ENCODE measurements around the gene MRPL51.

The MRPL51 gene

DNA sequence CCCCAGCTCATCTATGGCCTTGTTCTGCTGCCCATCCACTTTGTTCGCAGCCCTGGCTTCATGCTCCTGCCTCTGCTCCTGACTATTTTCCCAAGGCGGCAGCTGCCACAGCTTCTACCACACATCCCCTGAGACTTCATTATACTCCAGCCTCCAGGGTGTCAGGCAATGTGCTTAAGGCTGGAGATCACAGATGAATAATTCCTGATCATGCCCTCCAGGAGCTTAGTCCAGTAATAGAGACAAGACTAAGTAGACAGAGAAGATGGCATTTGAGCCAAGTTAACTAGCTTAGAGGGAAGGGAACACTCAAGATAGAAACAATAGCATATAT lies 34.1 kb downstream of the MRPL51 start:
- FAIRE-seq = no peak

DNA sequence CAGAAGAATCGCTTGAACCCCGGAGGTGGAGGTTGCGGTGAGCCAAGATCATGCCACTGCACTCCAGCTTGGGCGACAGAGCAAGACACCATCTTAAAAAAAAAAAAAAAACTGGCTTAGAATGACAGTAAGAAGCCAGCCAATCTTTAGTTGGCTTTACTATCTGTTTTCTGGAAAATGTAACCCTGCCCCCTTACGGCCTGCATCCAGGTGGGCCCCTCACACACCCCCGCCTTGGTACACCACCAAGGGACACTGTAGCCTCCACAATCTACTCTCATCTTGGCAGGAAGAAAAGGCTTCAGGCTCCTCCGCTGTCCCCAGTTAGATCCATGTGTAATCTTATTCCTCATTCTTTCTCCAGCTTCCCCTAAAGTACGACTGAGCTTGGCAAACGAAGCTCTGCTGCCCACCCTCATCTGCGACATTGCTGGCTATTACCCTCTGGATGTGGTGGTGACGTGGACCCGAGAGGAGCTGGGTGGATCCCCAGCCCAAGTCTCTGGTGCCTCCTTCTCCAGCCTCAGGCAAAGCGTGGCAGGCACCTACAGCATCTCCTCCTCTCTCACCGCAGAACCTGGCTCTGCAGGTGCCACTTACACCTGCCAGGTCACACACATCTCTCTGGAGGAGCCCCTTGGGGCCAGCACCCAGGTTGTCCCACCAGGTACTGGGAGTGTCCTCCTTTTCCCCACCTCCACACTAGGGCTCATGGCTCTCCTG lies 34.6 kb downstream of the MRPL51 start:
- FAIRE-seq = no peak

DNA sequence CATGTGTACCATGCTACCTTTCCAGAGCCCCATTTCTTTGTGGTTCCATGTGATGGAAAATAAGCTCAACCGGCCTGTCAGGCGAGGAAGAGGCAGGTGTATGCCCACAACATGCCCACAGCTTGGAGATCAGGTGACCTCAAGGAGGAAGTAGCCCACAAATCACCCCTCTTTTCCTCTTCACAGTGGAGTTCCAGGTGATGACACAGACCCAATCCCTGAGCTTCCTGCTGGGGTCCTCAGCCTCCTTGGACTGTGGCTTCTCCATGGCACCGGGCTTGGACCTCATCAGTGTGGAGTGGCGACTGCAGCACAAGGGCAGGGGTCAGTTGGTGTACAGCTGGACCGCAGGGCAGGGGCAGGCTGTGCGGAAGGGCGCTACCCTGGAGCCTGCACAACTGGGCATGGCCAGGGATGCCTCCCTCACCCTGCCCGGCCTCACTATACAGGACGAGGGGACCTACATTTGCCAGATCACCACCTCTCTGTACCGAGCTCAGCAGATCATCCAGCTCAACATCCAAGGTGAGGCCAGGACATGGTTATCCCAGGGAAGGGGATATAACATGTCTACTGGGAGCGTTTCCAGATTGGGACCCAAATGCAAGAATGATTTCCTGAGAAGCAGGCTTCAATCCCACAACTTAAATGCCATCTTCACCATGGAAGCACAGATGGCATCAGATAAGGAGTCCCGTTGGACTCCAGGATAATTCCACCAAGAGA lies 35.7 kb downstream of the MRPL51 start:
- FAIRE-seq = no peak

DNA sequence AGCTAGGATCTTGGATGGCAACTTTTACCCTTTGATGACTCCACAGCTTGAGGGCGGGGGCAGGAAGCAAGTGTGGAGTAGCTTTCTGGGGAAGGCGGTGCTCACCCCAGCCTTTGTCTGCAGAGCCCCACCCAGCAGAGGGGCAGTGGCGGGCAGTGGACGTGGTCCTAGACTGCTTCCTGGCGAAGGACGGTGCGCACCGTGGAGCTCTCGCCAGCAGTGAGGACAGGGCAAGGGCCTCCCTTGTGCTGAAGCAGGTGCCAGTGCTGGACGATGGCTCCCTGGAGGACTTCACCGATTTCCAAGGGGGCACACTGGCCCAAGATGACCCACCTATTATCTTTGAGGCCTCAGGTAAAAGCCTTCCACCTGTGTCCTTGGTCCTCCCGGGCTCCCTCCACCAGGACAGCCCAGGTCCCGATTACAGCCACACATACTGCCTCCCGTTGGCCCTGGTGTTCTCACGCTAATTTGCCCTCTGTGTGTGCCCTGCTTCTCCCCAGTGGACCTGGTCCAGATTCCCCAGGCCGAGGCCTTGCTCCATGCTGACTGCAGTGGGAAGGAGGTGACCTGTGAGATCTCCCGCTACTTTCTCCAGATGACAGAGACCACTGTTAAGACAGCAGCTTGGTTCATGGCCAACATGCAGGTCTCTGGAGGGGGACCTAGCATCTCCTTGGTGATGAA lies 40.0 kb downstream of the MRPL51 start:
- no peak for FAIRE-seq

DNA sequence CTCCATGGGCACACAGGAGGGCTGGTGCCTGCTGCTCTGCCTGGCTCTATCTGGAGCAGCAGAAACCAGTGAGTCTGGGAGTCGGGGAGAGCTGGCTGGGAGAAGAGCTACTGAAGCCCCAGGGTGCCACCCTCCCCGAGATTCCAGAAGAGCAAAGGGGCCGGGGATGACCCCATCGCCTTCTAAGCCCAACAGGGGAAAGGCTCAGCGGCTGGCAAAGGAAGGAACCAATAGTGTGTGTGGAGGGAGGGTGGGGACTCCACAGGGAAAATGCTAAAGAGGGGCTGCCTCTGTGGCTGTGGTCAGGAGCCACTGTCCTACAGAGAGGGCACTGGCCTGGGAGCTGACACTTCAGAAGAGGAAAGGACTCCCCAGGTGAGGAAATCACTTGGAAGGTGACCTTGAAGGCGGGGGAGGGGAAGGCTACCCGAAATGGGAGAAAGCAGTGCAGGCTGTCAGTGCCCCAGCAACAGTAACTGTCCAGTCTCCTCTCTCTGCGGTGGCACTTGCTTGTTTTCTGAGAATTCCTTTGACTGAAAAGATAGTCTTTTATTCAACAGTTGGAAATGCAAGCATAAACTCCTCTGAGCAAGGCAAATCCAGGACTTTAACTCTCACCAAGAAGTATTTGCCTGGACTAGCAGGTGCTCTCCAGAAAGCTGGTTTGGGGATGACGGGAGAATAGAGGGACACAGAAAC lies 40.7 kb downstream of the MRPL51 start:
- FAIRE-seq = no peak

DNA sequence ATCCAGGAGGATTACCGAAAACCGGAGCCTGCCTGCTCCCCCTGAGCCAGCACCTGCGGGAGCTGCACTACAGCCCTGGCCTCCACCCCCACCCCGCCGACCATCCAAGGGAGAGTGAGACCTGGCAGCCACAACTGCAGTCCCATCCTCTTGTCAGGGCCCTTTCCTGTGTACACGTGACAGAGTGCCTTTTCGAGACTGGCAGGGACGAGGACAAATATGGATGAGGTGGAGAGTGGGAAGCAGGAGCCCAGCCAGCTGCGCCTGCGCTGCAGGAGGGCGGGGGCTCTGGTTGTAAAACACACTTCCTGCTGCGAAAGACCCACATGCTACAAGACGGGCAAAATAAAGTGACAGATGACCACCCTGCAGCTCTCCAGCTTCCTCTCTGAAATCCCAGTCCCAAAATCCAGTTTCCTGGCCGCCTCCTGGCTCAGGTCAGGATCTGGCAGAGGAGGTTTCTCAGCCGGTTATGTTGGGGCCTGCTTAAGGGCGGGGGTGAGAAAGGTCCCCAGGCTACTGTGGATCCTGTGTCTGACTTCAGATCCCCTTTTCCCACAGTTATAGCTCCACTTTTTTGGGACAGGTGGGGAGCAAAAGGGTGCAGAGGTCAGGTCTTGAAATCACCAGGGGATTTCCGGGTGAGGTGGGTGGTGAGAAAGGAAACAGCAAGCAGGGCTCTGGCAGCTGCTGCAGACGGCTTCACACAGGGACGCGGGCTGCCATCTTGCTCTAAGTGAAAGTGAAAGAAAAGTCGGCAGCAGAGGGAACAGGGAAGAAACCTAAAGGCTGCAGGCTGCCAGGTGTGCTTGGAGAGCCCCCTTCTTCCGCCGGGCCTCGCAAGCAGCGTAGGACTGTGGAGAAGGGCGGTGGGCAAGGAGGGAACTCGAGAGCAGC lies 41.5 kb downstream of the MRPL51 start, which contains the start of gene TAPBPL:
TSS of gene TAPBPL (plus strand) at position 695 of the 897 bp plus-strand sequence. CDS start 207 bp downstream, outside the sequence.
- peak; percentile 26 for FAIRE-seq

DNA sequence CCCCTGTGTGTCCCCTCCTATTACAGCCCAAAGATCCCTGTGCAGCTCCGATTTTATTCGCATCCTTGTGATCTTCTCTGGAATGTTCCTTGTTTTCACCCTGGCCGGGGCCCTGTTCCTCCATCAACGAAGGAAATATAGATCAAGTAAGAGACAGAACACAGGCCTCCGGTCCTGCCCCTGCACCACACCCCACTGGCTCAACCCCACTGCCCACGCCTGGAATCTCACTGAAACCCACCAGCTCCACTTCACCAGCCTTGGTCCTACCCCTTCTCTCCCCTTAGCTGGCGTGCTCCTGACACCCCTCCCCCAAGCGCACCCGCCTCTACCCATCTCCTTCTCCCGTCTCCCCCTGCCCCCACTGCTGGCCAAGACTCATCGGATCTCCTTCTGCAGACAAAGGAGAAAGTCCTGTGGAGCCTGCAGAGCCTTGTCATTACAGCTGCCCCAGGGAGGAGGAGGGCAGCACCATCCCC lies 42.2 kb downstream of the MRPL51 start:
- no peak for FAIRE-seq

DNA sequence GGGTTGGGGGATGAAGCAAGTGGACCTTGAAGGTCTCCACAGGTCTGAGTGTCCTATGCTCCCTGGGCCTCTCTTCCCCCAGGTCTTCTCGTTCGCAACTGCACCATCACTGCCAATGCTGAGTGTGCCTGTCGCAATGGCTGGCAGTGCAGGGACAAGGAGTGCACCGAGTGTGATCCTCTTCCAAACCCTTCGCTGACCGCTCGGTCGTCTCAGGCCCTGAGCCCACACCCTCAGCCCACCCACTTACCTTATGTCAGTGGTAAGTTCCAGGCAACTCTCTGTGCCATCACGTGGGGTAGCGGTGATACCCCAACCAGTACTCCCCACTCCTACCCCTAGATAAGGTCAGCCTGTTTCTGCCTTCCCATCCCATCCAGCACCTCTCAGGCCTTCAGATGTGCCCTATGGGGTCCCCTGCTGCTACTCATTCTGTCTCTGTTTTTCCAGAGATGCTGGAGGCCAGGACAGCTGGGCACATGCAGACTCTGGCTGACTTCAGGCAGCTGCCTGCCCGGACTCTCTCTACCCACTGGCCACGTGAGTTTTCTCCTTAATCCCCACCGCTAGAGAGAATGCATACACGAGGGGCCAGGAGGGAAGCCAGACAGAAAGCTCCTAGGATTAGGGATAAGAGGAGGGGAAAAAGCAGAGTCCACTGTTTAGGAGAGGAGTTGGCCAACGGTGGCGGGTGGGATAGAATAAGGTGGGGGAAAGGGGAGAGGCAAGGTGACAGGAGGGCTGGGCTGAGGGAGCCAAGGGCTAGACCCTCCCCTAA lies 42.8 kb downstream of the MRPL51 start:
- no peak for FAIRE-seq

DNA sequence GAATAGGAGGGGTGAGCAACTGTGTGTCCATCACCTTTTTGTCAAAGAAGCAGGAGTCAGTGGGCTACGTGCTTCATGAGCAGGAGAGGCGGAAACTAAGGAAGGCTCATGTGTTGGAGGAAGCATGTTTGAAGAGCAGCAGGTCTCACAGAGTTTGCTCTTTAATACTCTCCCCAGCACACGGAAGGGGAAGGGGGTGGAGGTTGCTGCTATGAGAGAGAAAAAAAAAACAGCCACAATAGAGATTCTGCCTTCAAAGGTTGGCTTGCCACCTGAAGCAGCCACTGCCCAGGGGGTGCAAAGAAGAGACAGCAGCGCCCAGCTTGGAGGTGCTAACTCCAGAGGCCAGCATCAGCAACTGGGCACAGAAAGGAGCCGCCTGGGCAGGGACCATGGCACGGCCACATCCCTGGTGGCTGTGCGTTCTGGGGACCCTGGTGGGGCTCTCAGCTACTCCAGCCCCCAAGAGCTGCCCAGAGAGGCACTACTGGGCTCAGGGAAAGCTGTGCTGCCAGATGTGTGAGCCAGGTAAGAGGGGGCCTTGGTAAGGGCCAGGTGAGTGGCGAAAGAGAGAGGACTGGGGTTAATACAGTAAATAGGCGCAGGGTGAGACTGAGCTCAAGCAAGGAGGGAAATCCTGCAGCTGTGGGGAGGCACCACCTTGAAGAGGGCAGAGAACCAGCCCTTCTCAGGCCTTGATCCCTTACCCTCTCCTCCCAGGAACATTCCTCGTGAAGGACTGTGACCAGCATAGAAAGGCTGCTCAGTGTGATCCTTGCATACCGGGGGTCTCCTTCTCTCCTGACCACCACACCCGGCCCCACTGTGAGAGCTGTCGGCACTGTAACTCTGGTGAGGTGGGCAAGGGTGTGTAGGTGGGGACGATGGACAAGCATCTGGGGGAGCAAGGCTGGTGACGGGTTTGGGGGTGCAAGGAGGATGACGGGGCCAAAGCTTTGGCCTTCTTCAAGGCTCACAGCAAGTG lies 48.1 kb downstream of the MRPL51 start, which contains the start of gene CD27:
TSS of gene CD27 (plus strand) at position 252 of the 985 bp plus-strand sequence. CDS start at position 393, 141 bp downstream.
- FAIRE-seq = no peak

DNA sequence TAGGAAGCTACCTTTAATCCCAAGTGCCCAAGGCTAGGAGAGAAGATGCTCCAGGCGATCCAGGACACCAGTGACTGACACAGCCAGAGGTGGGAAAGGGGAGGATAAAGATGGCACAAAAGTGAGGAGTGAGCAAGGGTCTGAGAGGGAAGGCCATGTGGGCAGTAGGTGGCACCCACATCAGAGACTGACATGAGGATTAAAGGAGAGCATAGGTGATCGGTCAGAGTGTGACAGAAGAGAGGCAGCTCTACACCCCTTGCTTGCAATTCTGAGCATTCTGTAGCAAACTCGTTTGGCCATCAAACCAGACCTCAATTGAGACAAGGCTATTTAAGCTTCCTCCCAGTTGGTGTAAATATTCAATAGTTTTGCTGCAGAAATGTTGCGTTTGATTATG lies 49.0 kb downstream of the MRPL51 start:
- FAIRE-seq = no peak

DNA sequence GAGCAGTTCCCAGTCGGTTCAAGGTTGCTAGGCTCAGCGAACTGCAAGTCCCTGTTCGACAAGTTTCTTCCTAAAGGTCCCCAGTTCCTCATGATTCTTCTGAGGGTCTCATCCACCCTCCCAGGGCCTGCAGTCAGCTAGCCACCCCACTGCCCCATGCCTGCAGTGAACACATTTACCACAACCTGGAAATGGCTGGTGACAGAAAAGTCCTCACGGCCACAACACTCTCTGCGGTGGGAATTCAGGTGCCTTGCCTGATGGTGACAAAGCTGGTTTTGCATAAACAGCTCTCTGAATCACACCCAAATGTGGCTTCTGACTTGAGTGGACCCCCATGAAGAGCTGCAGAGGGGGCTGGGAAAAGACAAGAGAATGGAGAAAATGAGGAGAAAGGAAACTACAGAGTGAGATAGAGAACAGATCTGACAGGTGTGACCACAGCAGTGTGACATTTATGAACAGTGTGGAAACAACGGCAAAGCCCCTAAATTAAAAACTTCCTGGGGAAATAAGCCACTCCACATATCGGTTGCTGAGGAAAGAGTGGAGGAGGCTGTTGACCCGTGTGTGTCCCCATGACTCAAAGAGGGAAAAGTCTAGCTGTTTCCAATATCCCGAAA lies 49.6 kb downstream of the MRPL51 start:
- no peak for FAIRE-seq

DNA sequence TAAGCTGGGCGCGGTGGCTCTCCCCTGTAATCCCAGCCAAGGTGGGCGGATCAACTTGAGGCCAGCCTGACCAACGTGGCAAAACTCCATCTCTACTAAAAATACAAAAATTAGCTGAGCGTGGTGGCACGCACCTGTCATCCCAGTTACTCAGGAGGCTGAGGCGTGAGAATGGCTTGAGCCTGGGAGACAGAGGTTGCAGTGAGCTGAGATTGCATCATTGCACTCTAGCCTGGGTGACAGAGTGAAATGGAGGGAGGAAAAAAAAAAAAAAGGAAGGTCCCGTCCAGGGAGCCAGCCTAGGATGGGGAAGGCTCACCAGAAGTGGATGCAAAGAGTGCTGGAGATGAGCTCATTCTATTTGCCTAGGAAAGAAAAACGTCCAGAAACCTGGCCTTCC lies 50.2 kb downstream of the MRPL51 start:
- no peak for FAIRE-seq
